HG02884 (cell line): Measurements from ENCODE around the gene SIX2.

ENCODE experiments used
- ATAC-seq: cut with Tn5 transposase; IDR thresholded peaks from one replicate; pipeline ENCODE4 v1.9.1; 2021; ENCODE audit warnings: mild to moderate bottlenecking, moderate library complexity; ENCODE audit not compliant: unreplicated experiment

The SIX2 gene

DNA sequence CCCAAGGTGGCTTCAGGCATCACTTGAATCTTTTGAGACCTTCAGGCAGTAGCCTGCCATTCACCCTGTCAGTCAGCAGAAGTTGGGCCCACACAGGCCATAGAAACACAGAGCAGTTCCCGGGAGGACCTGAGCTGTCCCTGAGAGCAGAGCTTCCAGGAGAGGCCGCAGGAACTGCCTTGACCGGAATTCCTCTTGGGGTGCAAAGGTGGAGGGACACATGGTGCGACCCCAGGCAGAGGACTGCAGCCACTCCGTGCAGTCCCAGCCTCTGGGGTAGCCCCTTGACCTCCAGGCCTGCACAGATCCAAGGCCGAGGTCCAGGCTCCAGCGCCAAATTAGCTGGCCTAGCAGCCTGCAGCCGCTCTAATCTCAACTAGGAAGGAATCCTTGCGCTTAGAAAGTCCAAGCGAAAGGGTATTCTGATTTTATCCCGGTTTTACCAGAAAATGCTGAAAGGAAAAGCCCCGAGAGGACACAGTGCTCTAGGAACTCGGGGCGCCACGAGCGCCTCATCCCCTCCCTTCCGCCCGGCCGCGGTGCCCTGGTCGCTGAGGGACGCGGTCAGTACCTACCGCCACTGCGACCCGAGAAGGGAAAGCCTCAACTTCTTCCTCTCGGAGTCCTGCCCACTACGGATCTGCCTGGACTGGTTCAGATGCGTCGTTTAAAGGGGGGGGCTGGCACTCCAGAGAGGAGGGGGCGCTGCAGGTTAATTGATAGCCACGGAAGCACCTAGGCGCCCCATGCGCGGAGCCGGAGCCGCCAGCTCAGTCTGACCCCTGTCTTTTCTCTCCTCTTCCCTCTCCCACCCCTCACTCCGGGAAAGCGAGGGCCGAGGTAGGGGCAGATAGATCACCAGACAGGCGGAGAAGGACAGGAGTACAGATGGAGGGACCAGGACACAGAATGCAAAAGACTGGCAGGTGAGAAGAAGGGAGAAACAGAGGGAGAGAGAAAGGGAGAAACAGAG lies 5.4 kb downstream of the SIX2 start:
- ATAC-seq, result no peak

DNA sequence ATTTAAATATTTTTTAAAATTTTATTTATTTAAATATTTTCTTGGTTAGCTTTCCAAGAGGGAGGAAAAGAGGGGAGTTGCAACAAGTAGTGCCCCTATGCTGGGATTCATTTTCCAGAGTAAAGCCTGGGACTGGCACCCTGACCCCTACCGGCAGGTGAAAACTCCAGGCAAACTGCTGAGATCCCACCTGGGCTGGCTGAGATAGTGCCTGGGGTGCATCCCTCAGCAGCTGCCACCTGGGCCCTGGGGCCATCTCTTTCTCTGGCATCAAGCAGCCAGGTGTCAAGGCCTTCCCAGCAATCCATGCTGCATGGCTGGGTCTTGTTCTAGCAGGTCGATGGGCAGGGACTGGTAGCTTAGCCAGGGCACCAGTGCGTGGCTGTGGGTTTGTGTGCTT lies 6.6 kb downstream of the SIX2 start:
- ATAC-seq, result no peak

DNA sequence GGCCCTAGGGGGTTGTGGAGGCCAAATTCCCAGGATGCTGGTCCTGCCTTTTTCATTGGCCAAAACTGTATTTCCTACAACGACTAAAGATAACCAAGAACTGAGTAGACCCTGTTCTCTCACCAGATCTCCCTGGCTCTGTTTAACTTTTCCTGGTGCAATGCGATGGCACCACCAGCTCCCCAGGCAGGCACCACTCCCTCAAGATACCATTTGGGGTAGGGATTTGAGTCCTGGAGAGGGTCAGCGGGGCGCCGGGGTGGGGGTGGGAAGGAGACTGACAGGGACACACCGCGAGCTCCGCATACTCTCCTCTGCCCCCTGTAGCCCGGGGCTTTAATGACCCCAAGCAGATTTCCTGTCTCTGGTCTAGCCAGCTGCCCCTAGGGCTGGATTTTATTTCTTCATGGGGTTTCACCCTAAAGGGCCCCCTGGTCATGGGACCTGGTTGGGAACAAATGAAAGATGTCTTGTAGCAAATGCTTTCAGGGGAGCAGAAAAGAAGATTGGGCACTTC lies 7.3 kb downstream of the SIX2 start:
- no peak for ATAC-seq

- no peak for ATAC-seq
These were observed 8.1 kb downstream of the SIX2 start for GRCh38 chr2:45000921-45001868.

DNA sequence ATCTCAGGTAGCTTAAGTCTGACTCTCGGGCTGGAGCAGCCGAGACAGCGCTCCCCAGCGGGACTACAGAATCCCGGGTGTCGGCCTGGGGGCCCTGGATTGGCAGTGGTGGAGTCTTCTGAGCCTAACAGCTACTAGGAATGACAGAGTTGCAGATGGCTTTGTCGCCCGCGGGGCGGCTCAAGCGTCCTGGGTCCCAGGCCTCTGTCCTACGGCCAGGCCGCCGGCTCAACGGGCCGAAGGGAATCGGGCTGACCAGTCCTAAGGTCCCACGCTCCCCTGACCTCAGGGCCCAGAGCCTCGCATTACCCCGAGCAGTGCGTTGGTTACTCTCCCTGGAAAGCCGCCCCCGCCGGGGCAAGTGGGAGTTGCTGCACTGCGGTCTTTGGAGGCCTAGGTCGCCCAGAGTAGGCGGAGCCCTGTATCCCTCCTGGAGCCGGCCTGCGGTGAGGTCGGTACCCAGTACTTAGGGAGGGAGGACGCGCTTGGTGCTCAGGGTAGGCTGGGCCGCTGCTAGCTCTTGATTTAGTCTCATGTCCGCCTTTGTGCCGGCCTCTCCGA lies 8.8 kb downstream of the SIX2 start:
- ATAC-seq, result no peak

GRCh38 chr2:44999540-44999939 lies 9.7 kb downstream of the SIX2 start:
- no peak for ATAC-seq

DNA sequence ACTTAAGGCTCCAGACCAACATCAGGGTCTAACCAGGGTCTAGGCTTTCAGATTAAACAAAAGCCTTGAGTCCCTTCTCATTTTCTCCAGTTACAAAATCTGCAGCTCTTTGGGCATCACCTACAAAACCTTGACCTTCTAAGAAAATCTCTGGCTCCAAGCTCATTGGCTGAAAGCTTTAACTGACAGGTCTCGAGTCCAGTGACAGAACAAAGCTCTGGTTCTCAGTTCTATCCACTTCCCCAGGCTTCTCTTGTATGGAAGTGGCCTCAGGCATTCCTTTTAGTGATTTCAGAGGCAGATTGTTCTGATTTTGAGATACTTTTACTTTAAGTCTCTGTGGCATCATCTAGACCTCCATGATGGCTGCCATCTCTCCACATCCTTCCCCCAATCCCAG lies 11.3 kb downstream of the SIX2 start:
- ATAC-seq, result no peak

DNA sequence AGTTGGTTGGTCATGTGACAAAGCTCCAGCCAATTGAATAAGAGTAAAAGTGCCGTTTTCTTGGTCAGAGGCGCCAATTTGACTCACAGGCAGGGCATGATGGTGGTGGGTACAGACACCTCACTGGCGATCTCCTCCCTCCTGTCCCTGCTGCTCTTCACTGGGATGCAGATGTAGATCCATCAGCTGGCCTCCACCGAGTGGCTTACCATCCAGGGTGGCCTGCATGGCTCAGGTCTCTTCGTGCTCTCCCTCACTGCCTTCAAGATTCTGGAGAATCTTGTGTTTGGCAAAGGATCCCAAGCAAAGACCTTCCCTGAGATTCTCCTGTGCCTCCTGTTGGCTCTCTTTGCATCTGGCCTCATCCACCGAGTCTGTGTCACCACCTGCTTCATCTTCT lies 12.9 kb downstream of the SIX2 start:
- ATAC-seq, result no peak

DNA sequence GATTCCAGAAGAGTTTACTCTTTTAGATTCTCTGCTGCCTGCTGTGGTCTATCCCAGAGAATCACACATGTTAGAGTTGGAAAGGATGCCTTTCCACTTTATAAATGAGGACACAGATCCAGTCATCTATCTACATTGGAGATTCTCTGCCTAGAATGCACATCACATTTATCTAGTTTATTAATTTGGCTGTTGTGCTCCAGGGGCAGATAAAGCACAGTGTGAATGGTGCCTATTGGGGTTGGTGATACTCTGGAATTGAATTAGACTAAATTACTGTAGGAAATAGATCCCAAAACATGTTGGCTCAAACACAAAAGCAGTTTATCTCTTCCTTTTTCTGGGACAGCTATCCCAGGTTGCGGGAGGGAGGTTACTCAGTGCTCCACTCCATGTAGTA lies 14.9 kb downstream of the SIX2 start:
- ATAC-seq, result no peak

GRCh38 chr2:44989176-44989575 lies 20.1 kb downstream of the SIX2 start:
- no peak for ATAC-seq

GRCh38 chr2:44983836-44984604 lies 25.2 kb downstream of the SIX2 start:
- ATAC-seq, result no peak

GRCh38 chr2:44981714-44982108 lies 27.5 kb downstream of the SIX2 start:
- ATAC-seq, result no peak

DNA sequence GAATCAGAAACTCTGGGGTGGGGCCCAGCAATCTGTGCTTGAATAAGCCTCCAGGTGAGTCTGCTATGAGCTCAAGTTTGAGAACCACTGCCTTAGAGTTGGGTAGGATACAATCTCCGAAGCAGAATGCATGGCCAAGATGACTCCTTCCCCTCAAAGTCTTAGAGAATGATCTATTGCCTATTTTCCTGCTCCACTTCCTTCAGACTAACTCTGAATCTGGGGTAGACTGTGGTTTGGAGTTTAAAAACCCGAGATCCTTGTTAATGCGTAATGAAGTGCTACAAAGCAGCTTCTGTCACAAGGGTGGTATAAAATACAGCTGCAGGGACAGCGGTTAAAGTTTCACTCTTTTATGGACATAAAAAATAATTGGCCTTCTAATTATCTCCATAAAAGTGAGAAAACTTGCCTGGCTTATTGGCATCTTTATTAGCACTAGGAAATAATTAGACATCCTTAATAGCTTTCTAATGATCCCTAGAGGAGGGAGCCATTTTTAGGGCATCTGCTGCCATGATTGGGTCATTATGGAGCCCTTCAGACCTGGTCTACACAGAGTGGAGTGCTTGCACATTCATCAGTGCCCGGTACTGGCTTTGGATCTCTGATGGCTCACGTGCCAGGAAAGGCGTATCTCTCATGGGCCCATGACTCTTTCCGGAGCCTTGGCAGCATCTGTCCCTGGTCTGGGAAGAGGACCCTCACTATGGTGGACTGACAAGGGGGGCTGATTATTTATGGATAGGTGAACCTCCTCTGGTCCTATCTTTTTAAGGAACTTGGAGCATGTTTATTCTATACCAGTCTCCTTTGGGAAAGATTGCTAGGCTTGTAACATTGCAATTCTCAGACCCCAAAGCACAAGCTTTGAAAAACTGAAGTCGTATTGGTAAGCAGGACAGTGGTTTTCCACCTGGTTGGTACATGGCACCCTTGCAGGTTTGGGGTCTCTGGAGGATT lies 28.2 kb downstream of the SIX2 start:
- ATAC-seq, result no peak

DNA sequence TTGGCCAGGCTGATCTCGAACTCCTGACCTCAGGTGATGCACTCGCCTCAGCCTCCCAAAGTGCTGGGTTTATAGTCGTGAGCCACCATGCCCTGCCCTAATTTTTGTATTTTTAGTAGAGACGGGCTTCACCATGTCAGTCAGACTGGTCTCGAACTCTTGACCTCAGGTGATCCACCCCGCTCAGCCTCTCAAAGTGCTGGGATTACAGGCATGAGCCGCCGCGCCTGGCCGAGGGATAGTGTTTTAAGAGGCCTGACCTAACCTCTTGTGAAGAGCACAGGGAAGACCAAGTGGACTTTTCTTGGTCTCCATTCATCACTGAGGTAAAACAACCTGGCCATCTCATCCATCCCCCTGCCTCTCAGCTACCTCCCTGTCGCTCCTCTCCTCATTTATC lies 29.7 kb downstream of the SIX2 start:
- ATAC-seq, result no peak

- no peak for ATAC-seq
These were observed 33.4 kb downstream of the SIX2 start for GRCh38 chr2:44975571-44976450.

GRCh38 chr2:44974064-44974715 lies 35.1 kb downstream of the SIX2 start:
- no peak for ATAC-seq

DNA sequence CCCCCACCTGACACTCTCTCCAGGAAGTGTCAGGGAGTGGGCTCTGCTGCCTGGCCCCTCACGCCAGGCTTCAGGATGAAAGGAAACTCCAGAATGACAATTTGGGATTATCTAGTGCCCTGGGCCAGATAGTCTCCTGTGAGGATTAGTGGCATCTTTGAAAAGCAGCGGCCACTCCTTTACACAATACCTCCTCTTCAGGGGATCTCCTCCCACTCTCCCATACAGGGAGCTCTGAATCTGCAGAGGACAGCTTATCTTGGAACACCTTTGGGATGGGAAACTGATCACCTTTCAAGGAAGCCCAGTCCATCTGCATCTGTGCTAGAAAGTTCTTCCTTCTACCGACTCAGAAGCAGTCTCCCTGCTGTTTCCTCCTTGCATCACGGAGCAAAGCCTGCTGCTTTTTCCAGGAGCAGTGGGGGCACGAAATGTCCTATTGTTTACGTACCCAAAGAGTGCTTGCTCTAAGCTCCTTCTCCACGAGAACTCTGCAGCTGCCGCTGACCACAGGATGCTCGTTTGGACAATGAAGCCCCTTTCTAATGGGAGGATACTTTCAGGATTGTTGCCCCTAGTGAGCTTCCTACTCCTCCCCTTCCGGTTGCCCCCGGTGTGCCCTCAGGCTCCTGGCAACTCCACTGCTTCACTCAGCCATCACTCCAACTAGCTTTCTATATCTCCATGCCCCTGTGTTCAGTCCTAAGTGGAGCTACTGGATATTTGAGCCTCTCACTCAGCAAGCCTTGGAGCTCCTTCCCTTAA lies 36.3 kb downstream of the SIX2 start:
- no peak for ATAC-seq
